GM21526 (cell line): Measurements from ENCODE around the gene CEBPA.

Experiments
- ATAC-seq: cut with Tn5 transposase; IDR thresholded peaks from one replicate; pipeline ENCODE4 v1.9.1; 2021; ENCODE audit warnings: moderate library complexity; ENCODE audit not compliant: unreplicated experiment, low FRiP score

The CEBPA gene

GRCh38 chr19:33302175-33302973 is at the start of gene CEBPA:
Gene CEBPA, minus strand, starts transcription at chr19:33302534. Its CDS starts 120 bp downstream, at chr19:33302414.
- peak; percentile 77 for ATAC-seq

GRCh38 chr19:33350538-33351309 is 48.4 kb upstream of the CEBPA start:
- ATAC-seq = no peak

- no peak for ATAC-seq
Measured at GRCh38 chr19:33349319-33350289, 47.3 kb upstream of the CEBPA start.

GRCh38 chr19:33348301-33349010 is 46.1 kb upstream of the CEBPA start:
- ATAC-seq = no peak

- ATAC-seq = no peak
Measured at GRCh38 chr19:33347300-33347699, 45.0 kb upstream of the CEBPA start.

- no peak for ATAC-seq
Measured at GRCh38 chr19:33346665-33347064, 44.3 kb upstream of the CEBPA start.

- no peak for ATAC-seq
Measured at GRCh38 chr19:33345163-33345562, 42.8 kb upstream of the CEBPA start.

GRCh38 chr19:33344573-33344925 is 42.2 kb upstream of the CEBPA start:
- no peak for ATAC-seq

- no peak for ATAC-seq
Measured at GRCh38 chr19:33343859-33344572, 41.7 kb upstream of the CEBPA start.

- ATAC-seq = no peak
Measured at GRCh38 chr19:33343301-33343700, 41.0 kb upstream of the CEBPA start.

- ATAC-seq = no peak
Measured at GRCh38 chr19:33340991-33341390, 38.7 kb upstream of the CEBPA start.

GRCh38 chr19:33339016-33339984 is 37.0 kb upstream of the CEBPA start:
- no peak for ATAC-seq

GRCh38 chr19:33335446-33335845 is 33.1 kb upstream of the CEBPA start:
- ATAC-seq = no peak

- ATAC-seq = no peak
Measured at GRCh38 chr19:33334271-33334670, 31.9 kb upstream of the CEBPA start.

GRCh38 chr19:33333642-33334041 is 31.3 kb upstream of the CEBPA start:
- no peak for ATAC-seq

GRCh38 chr19:33333151-33333550 is 30.8 kb upstream of the CEBPA start:
- ATAC-seq = no peak

GRCh38 chr19:33332248-33332647 is 29.9 kb upstream of the CEBPA start:
- ATAC-seq = no peak

GRCh38 chr19:33329736-33330135 is 27.4 kb upstream of the CEBPA start:
- ATAC-seq = no peak
